Endothelial cell of umbilical vein (primary cell): Measurements from ENCODE around the gene LPAR1. TPM values are rescaled to one million over a fixed set of nuclear protein-coding genes. Genes with fewer than 3 reads are reported as not detected.

ENCODE experiments used
- BruUV-seq: library from RNA; stranded (reverse); fragments of 400-500 nt; replicated peaks from 2 replicates; lab custom pipeline; 2021; lab: Mats Ljungman, UMichigan
- CTCF ChIA-PET: fragments of 300-600, 350-600 bp; sonication (Branson Sonifier 250); formaldehyde crosslinking; loops from one replicate; lab custom pipeline; 2021; ENCODE audit warnings: antibody characterized with exemption, inconsistent platforms; lab: Charles Lee
- POLR2A ChIA-PET: fragments of 300-600, 350-600 bp; sonication (Branson Sonifier 250); formaldehyde crosslinking; loops from one replicate; lab custom pipeline; 2021; ENCODE audit warnings: antibody characterized with exemption, inconsistent platforms; lab: Charles Lee
- DNase-seq: peaks from one replicate; pipeline ENCODE4 v3.0.0-alpha.2; 2011; ENCODE audit warnings: low read depth, low spot score
- FAIRE-seq: peaks from 2 replicates; lab custom pipeline; 2011; peaks lifted over from hg19 to GRCh38; lab: Jason Lieb, UNC
- H2AFZ ChIP-seq: 2 replicates; pipeline ENCODE4 v1.6.0; 2012; ENCODE audit warnings: low read depth, low read length, control low read depth, inconsistent platforms
- H3K27ac ChIP-seq: 2 replicates; pipeline ENCODE4 v1.5.1; 2011; ENCODE audit warnings: low read depth, mild to moderate bottlenecking, control low read depth, low read length, moderate library complexity; ENCODE audit not compliant: insufficient read depth
- H3K27me3 ChIP-seq, 2 experiments: 2 replicates each; pipeline versions ENCODE4 v1.6.0 to v1.6.1; 2011; ENCODE audit warnings: low read length in 2 of 2, mixed read lengths in 1 of 2; ENCODE audit not compliant: control insufficient read depth in 2 of 2, insufficient read depth in 2 of 2
- H3K36me3 ChIP-seq, 2 experiments: 2 replicates in 1 of 2; 3 replicates in 1 of 2; pipeline ENCODE4 v1.5.1; 2011; ENCODE audit warnings: low read length in 2 of 2, mild to moderate bottlenecking in 1 of 2, moderate library complexity in 1 of 2; ENCODE audit not compliant: control insufficient read depth in 2 of 2, insufficient read depth in 2 of 2; ENCODE audit errors: extremely low read depth in 1 of 2
- H3K4me1 ChIP-seq: 3 replicates; pipeline ENCODE4 v1.5.1; 2011; ENCODE audit warnings: mild to moderate bottlenecking, low read length; ENCODE audit not compliant: control insufficient read depth, insufficient read depth; ENCODE audit errors: extremely low read depth
- H3K4me2 ChIP-seq: 2 replicates; pipeline ENCODE4 v1.6.1; 2011; ENCODE audit warnings: low read length, control low read depth, mixed read lengths; ENCODE audit not compliant: insufficient read depth
- H3K4me3 ChIP-seq, 3 experiments: fragments of 200-600 bp in 1 of 3; sonication (generic), shearing (Covaris generic) in 1 of 3; replicated peaks in 1 of 3; 2 replicates each; pipeline ENCODE4 v1.5.1; 2011 to 2016; ENCODE audit warnings: control low read depth in 3 of 3, low read length in 3 of 3, mild to moderate bottlenecking in 2 of 3, inconsistent platforms in 1 of 3, low read depth in 1 of 3, moderate library complexity in 1 of 3; ENCODE audit not compliant: insufficient read depth in 1 of 3
- H3K79me2 ChIP-seq: 2 replicates; pipeline ENCODE4 v1.6.0; 2012; ENCODE audit warnings: low read length, inconsistent platforms; ENCODE audit not compliant: control insufficient read depth, insufficient read depth
- H3K9ac ChIP-seq: replicated peaks from 2 replicates; pipeline ENCODE3; 2011; ENCODE audit warnings: low read length, control low read depth; ENCODE audit not compliant: insufficient read depth; ENCODE audit errors: extremely low read depth
- H3K9me1 ChIP-seq: replicated peaks from 3 replicates; pipeline ENCODE4 v1.6.0; 2011; ENCODE audit warnings: mild to moderate bottlenecking, low read length; ENCODE audit not compliant: control insufficient read depth, insufficient read depth; ENCODE audit errors: extremely low read depth
- H3K9me3 ChIP-seq: replicated peaks from 2 replicates; pipeline ENCODE4 v1.5.1; 2012; ENCODE audit warnings: low read length, inconsistent platforms; ENCODE audit not compliant: control insufficient read depth, insufficient read depth
- H4K20me1 ChIP-seq: replicated peaks from 2 replicates; pipeline ENCODE3; 2011; ENCODE audit warnings: mild to moderate bottlenecking, low read length; ENCODE audit not compliant: control insufficient read depth, insufficient read depth; ENCODE audit errors: extremely low read depth
- CTCF ChIP-seq, 2 donors: IDR thresholded peaks; 1 replicate in 1 of 2; 2 replicates in 1 of 2; pipeline ENCODE4 v1.5.1; 2011; ENCODE audit warnings: low read length in 2 of 2, mild to moderate bottlenecking in 2 of 2, moderate library complexity in 2 of 2, control low read depth in 1 of 2, inconsistent platforms in 1 of 2, low read depth in 1 of 2; ENCODE audit not compliant: insufficient read depth in 1 of 2; ENCODE audit errors: extremely low read depth in 1 of 2
- EZH2 ChIP-seq: IDR thresholded peaks from 2 replicates; pipeline ENCODE4 v1.6.1; 2012; ENCODE audit warnings: borderline replicate concordance, low read depth, mild to moderate bottlenecking, moderate library complexity, low read length, inconsistent platforms; ENCODE audit not compliant: severe bottlenecking
- FOS ChIP-seq: IDR thresholded peaks from 2 replicates; pipeline ENCODE4 v1.6.1; 2011; ENCODE audit warnings: mild to moderate bottlenecking, low read length, moderate library complexity, borderline replicate concordance; ENCODE audit not compliant: insufficient read depth
- GATA2 ChIP-seq: IDR thresholded peaks from 2 replicates; pipeline ENCODE4 v1.7.0; 2011; ENCODE audit warnings: low read depth, mild to moderate bottlenecking, moderate library complexity, mixed read lengths, low read length; ENCODE audit not compliant: insufficient read length, insufficient read depth
- JUN ChIP-seq: IDR thresholded peaks from 2 replicates; pipeline ENCODE4 v1.6.1; 2011; ENCODE audit warnings: borderline replicate concordance, low read depth; ENCODE audit not compliant: insufficient read length, insufficient read depth
- MYC ChIP-seq: IDR thresholded peaks from one replicate; pipeline ENCODE4 v1.6.1; 2011; ENCODE audit warnings: mild to moderate bottlenecking, low read depth, low read length
- POLR2A ChIP-seq: IDR thresholded peaks from 2 replicates; pipeline ENCODE4 v1.6.1; 2012; ENCODE audit warnings: low read depth, mild to moderate bottlenecking, control low read depth, low read length
- POLR2AphosphoS5 ChIP-seq: IDR thresholded peaks from 2 replicates; pipeline ENCODE4 v1.6.1; 2012; ENCODE audit warnings: low read depth, mild to moderate bottlenecking, control low read depth, low read length, moderate library complexity; ENCODE audit not compliant: insufficient read depth
- dilution Hi-C: fragments of 300-500 bp; cut with MboI; formaldehyde crosslinking; loops from one replicate; pipeline ENCODE4 v1.15.0; 2019; ENCODE audit warnings: low sequenced_read_pairs; ENCODE audit not compliant: extremely low pct_ligation_motif_present
- intact Hi-C: fragments of 100-400 bp; cut with micrococcal nuclease; formaldehyde crosslinking; loops from one replicate; pipeline ENCODE4 v1.10.0; 2022
- polyA plus RNA-seq, 4 experiments: library from polyadenylated mRNA; depleted of rRNA in 3 of 4; stranded (reverse) in 3 of 4; unstranded in 1 of 4; fragments of >200 nt; gene quantifications; 2 replicates each; pipeline versions ENCODE4 v1.2.1 to v1.2.3, GENCODE V29; 2011 to 2012; ENCODE audit warnings: missing spikeins in 1 of 4
- total RNA-seq: library from RNA; stranded (reverse); gene quantifications from 2 replicates; pipeline ENCODE4 v1.2.3, GENCODE V29; 2021
- TF ChIP-seq, protein P1 (sequence below): IDR thresholded peaks from 2 replicates; pipeline ENCODE4 v1.6.1; 2011; ENCODE audit not compliant: insufficient read depth, insufficient read length

The LPAR1 gene
- total and polyA plus RNA-seq, 2 donors (not counting 3 experiments of a cell fraction or from before 2014, with no cell fraction given) = 0.88 to 3.0 TPM

DNA sequence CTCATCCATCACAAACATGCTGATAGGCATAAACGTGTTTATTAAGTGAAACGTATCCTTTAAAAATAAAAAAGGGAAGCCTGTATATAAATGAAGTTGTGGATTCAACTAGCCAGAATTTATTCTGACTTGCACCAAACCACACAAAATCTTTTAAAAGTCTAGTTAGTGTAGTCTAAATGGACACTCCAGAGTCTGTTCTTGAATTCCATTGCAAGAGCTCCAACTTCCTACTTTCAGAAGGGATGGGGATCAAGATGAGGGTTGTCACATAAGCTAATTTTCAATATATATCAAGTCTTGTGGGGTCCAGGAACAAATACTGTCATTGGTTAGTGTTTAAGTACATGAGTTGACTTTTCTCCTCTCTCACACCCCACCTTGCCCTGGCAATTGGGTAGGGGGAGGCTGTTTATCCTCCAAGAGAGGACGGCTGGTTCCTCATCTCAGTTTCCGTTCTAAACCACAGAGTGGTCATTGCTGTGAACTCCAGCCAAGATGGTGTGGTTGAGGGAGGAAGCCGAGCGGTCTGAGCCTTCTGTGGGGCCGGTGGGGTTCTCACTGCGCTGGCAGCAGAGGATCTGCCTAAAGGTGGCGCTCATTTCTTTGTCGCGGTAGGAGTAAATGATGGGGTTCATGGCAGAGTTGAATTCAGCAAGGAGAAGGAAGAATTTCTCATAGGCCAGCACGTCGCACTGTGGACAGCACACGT lies 163.2 kb downstream of the LPAR1 start:
- Histone ChIP-seq H3K9ac (no peak overlapping the region), H3K27ac (no peak overlapping the region), H3K4me3 (no peak overlapping the region), H4K20me1 (no peaks in the 10 kb centered on the region), H3K36me3 (no peaks in the 10 kb centered on the region), H3K4me2 (no peak overlapping the region), H3K9me1 (no peaks in the 10 kb centered on the region), H3K9me3 (no peaks in the 10 kb centered on the region), H3K4me1 (no peaks in the 10 kb centered on the region), H2AFZ (no peak overlapping the region), H3K27me3 (no peaks in the 10 kb centered on the region), H3K79me2 (no peaks in the 10 kb centered on the region)
- BruUV-seq = no TSS peak
- DNase-seq (no peak), FAIRE-seq (no peak)
- intact Hi-C loops = no loop called here
- ChIA-PET POLR2A (no interaction called here), CTCF (no interaction called here)
- TF ChIP-seq POLR2A (no peak), JUN (no peak), CTCF (IDR thresholded peaks at IDR 0.05; ENCODE audit: extremely low read depth in 1 of 2, insufficient read depth in 1 of 2, low read depth in 1 of 2, low read length in 2 of 2) (no peak), GATA2 (no peak)
- TF ChIP-seq, protein P1, sequence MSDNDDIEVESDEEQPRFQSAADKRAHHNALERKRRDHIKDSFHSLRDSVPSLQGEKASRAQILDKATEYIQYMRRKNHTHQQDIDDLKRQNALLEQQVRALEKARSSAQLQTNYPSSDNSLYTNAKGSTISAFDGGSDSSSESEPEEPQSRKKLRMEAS = no peak
- dilution Hi-C loops = no loop called here

DNA sequence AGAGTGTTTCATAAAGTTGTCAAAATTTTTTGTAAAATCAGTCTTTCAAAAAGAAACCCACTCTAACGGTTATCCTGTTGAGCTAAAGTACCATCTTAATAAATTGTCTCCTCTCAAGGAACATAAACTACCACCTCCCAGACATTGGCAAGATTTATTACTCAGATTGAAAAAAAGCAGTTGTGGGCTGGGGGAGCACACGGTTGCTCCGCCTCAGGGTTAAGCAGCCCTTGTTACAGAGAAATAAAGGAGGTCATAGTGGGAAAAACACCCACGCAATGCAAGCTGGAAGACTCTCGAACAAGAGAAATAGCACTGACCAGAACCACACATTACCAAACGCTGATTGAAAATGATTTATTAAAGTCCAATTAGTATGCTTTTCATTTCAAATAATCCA lies 165.3 kb downstream of the LPAR1 start:
- Histone ChIP-seq H3K9me1 (no peaks in the 10 kb centered on the region), H2AFZ (no peak overlapping the region), H3K9ac (no peak overlapping the region), H4K20me1 (no peaks in the 10 kb centered on the region), H3K36me3 (no peaks in the 10 kb centered on the region), H3K4me2 (no peak overlapping the region), H3K27me3 (no peaks in the 10 kb centered on the region), H3K79me2 (no peaks in the 10 kb centered on the region), H3K4me3 (no peak overlapping the region), H3K4me1 (no peaks in the 10 kb centered on the region), H3K27ac (no peak overlapping the region), H3K9me3 (no peaks in the 10 kb centered on the region)
- no peak for DNase-seq
- ChIA-PET POLR2A (no interaction called here), CTCF (no interaction called here)
- BruUV-seq = no TSS peak
- no peak for TF ChIP-seq POLR2A
- TF ChIP-seq CTCF (IDR thresholded peaks at IDR 0.05; ENCODE audit: extremely low read depth in 1 of 2, insufficient read depth in 1 of 2, low read depth in 1 of 2, low read length in 2 of 2) = no peak
- no peak for TF ChIP-seq GATA2
- TF ChIP-seq, protein P1 = no peak
- TF ChIP-seq EZH2 = no peak
- TF ChIP-seq MYC = no peak
- no peak for TF ChIP-seq FOS
- no peak for TF ChIP-seq JUN
- no peak for TF ChIP-seq POLR2AphosphoS5
- FAIRE-seq = no peak
- intact Hi-C loops (no loop called here), dilution Hi-C loops (no loop called here)
